Ishikawa (cell line): ENCODE measurements around the gene SLC34A1.

Experiments used
- CEBPB ChIP-seq: IDR thresholded peaks from 2 replicates; pipeline ENCODE4 v1.6.1; 2012
- CREB1 ChIP-seq: IDR thresholded peaks from 2 replicates; pipeline ENCODE4 v1.6.1; 2012; ENCODE audit warnings: low read depth
- EGR1 ChIP-seq: IDR thresholded peaks from 2 replicates; pipeline ENCODE4 v1.6.1; 2012
- EP300 ChIP-seq: IDR thresholded peaks from 2 replicates; pipeline ENCODE4 v1.6.1; 2012; ENCODE audit warnings: borderline replicate concordance
- FOXM1 ChIP-seq: IDR thresholded peaks from 2 replicates; pipeline ENCODE4 v1.6.1; 2012; ENCODE audit warnings: low read depth, borderline replicate concordance
- MAX ChIP-seq: IDR thresholded peaks from 2 replicates; pipeline ENCODE4 v1.6.1; 2012
- RAD21 ChIP-seq: IDR thresholded peaks from 2 replicates; pipeline ENCODE4 v1.6.1; 2012; ENCODE audit warnings: low read depth
- REST ChIP-seq: IDR thresholded peaks from 2 replicates; pipeline ENCODE4 v1.6.1; 2012; ENCODE audit warnings: low read depth, mild to moderate bottlenecking
- TAF1 ChIP-seq: IDR thresholded peaks from 2 replicates; pipeline ENCODE4 v1.6.1; 2012; ENCODE audit warnings: low read depth, mild to moderate bottlenecking
- TCF12 ChIP-seq: IDR thresholded peaks from 2 replicates; pipeline ENCODE4 v1.6.1; 2012; ENCODE audit warnings: low read depth
- TEAD4 ChIP-seq: IDR thresholded peaks from 2 replicates; pipeline ENCODE4 v1.6.1; 2012
- YY1 ChIP-seq: IDR thresholded peaks from 2 replicates; pipeline ENCODE4 v1.6.1; 2012; ENCODE audit warnings: low read depth
- ZBTB7A ChIP-seq: IDR thresholded peaks from 2 replicates; pipeline ENCODE4 v1.6.1; 2012; ENCODE audit warnings: low read depth

- TF ChIP-seq MAX (peak; percentile 18; the same call in 1 of the 2 replicates), ZBTB7A (peak; percentile 73), TEAD4 (no peak), RAD21 (no peak), FOXM1 (no peak), REST (no peak), TAF1 (peak; percentile 47; the same call in 1 of the 2 replicates), EP300 (no peak), EGR1 (no peak), YY1 (0 out of 2 replicates have a peak, but pooled peaks have one; percentile 14), CEBPB (no peak), CREB1 (no peak), TCF12 (peak; percentile 14)
Measured at GRCh38 chr5:177366528-177367322, 17.5 kb upstream of the SLC34A1 start.
